Small intestine (tissue), 7 donors: ENCODE results near the gene SEC16A. TPM values are rescaled to one million over a fixed set of nuclear protein-coding genes. Genes with fewer than 3 reads are reported as not detected.

Experiments
- DNase-seq, 2 donors: peaks; one replicate each; pipeline versions ENCODE4 v3.0.0 to v3.0.0-alpha.2; 2013
- FAIRE-seq: peaks from 2 replicates; lab custom pipeline; 2012; peaks lifted over from hg19 to GRCh38; lab: Jason Lieb, UNC
- H3K27ac ChIP-seq, 3 donors: one replicate each; pipeline ENCODE4 v1.5.1; 2013; ENCODE audit warnings: low read length in 2 of 3, mild to moderate bottlenecking in 2 of 3, control low read depth in 1 of 3, inconsistent platforms in 1 of 3, low read depth in 1 of 3, moderate library complexity in 1 of 3
- H3K27me3 ChIP-seq, 3 donors: one replicate each; pipeline ENCODE4 v1.6.1; 2013; ENCODE audit warnings: low read length in 3 of 3, inconsistent platforms in 1 of 3; ENCODE audit not compliant: control insufficient read depth in 3 of 3, insufficient read depth in 3 of 3
- H3K36me3 ChIP-seq, 3 donors: one replicate each; pipeline ENCODE4 v1.6.1; 2013; ENCODE audit warnings: low read length in 3 of 3, inconsistent platforms in 1 of 3, low read depth in 1 of 3, mild to moderate bottlenecking in 1 of 3, moderate library complexity in 1 of 3; ENCODE audit not compliant: control insufficient read depth in 3 of 3, insufficient read depth in 2 of 3
- H3K4me1 ChIP-seq, 3 donors: one replicate each; pipeline ENCODE4 v1.6.1; 2013; ENCODE audit warnings: low read length in 2 of 3, inconsistent platforms in 1 of 3, low read depth in 1 of 3, mild to moderate bottlenecking in 1 of 3, moderate library complexity in 1 of 3; ENCODE audit not compliant: control insufficient read depth in 3 of 3, insufficient read depth in 2 of 3
- H3K4me3 ChIP-seq, 3 donors: one replicate each; pipeline ENCODE4 v1.5.1; 2013; ENCODE audit warnings: low read length in 3 of 3, control low read depth in 1 of 3, inconsistent platforms in 1 of 3, low read depth in 1 of 3, mild to moderate bottlenecking in 1 of 3, moderate library complexity in 1 of 3
- H3K9me3 ChIP-seq, 2 donors: one replicate each; pipeline ENCODE4 v1.6.1; 2013; ENCODE audit warnings: low read depth in 1 of 2, low read length in 1 of 2; ENCODE audit not compliant: control insufficient read depth in 2 of 2, insufficient read depth in 1 of 2
- WGBS, 3 donors: extraction: QIAGEN DNeasy Blood & Tissue Kit; methylation state at CpG; one replicate each; pipeline ENCODE4 v1.1.7; 2013; 5-methylcytosine and 5-hydroxymethylcytosine counted together
- polyA plus RNA-seq, 4 donors: library from polyadenylated mRNA; stranded (reverse) in 3 of 4; unstranded in 1 of 4; fragments of 200-250 nt in 3 of 4; fragments of 120-200 nt in 1 of 4; gene quantifications; one replicate each; pipeline versions ENCODE4 v1.2.1 to v1.2.3, GENCODE V29; 2013
- donor health status: healthy with polysubstance abuse.
- donor health status: control.
- donor health status: control.
- donor health status: Bipolar disorder and iron deficiency.
- donor health status: healthy.

SEC16A gene
- polyA plus RNA-seq, 4 donors, result 37.4 to 54.8 (median 39.7) TPM

- FAIRE-seq (no peak), DNase-seq (no peak)
- H3K4me1 ChIP-seq, result no peaks in the 10 kb centered on the region
- H3K9me3 ChIP-seq, result peaks cover 0 to 3% of the 10 kb centered on the region in 2 donors
- H3K27ac ChIP-seq, result no peak overlapping the region
- no peak overlapping the region for H3K4me3 ChIP-seq
- WGBS, 3 donors, result 75 to 83% (median 82%) methylated on average over 17 of the region's 17 CpGs
- H3K36me3 ChIP-seq, result peaks cover 18 to 66% (median 26%) of the 10 kb centered on the region in 3 donors
- H3K27me3 ChIP-seq, result peaks cover 0 to 2% (median 0%) of the 10 kb centered on the region in 3 donors
These were observed 12.5 kb upstream of the SEC16A start for GRCh38 chr9:136495238-136495800.

- DNase-seq (no peak), FAIRE-seq (no peak)
- peaks cover 0 to 4% (median 0%) of the 10 kb centered on the region in 3 donors for H3K27me3 ChIP-seq
- peaks cover 17 to 60% (median 22%) of the 10 kb centered on the region in 3 donors for H3K36me3 ChIP-seq
- H3K9me3 ChIP-seq, result peaks cover 0 to 3% of the 10 kb centered on the region in 2 donors
- 87 to 92% (median 89%) methylated on average over 29 of the region's 29 CpGs for WGBS, 3 donors
- no peak overlapping the region for H3K4me3 ChIP-seq
- no peaks in the 10 kb centered on the region for H3K4me1 ChIP-seq
- H3K27ac ChIP-seq, result no peak overlapping the region
These were observed 11.8 kb upstream of the SEC16A start for GRCh38 chr9:136494531-136495215.

GRCh38 chr9:136494012-136494411 lies 11.2 kb upstream of the SEC16A start:
- Histone ChIP-seq H3K27me3 (peaks cover 0 to 8% (median 0%) of the 10 kb centered on the region in 3 donors), H3K9me3 (peaks cover 0 to 3% of the 10 kb centered on the region in 2 donors), H3K36me3 (peaks cover 14 to 53% (median 16%) of the 10 kb centered on the region in 3 donors), H3K4me1 (no peaks in the 10 kb centered on the region), H3K27ac (no peak overlapping the region), H3K4me3 (no peak overlapping the region)
- no peak for DNase-seq
- 66 to 76% (median 72%) methylated on average over 9 of the region's 9 CpGs for WGBS, 3 donors
- FAIRE-seq, result no peak

GRCh38 chr9:136493567-136493971 lies 10.7 kb upstream of the SEC16A start:
- DNase-seq (no peak), FAIRE-seq (no peak)
- H3K4me1 ChIP-seq, result no peaks in the 10 kb centered on the region
- peaks cover 0 to 8% (median 0%) of the 10 kb centered on the region in 3 donors for H3K27me3 ChIP-seq
- no peak overlapping the region for H3K27ac ChIP-seq
- whole genome bisulfite sequencing, 3 donors, result 72 to 84% (median 74%) methylated on average over 8 of the region's 8 CpGs
- H3K4me3 ChIP-seq, result no peak overlapping the region
- H3K36me3 ChIP-seq, result peaks cover 11 to 49% (median 13%) of the 10 kb centered on the region in 3 donors
- H3K9me3 ChIP-seq, result peaks cover 0 to 3% of the 10 kb centered on the region in 2 donors

GRCh38 chr9:136492978-136493522 lies 10.2 kb upstream of the SEC16A start:
- DNase-seq (no peak), FAIRE-seq (no peak)
- Histone ChIP-seq H3K4me1 (no peaks in the 10 kb centered on the region), H3K27ac (no peak overlapping the region), H3K9me3 (peaks cover 0 to 3% of the 10 kb centered on the region in 2 donors), H3K36me3 (peaks cover 11 to 44% (median 13%) of the 10 kb centered on the region in 3 donors), H3K4me3 (no peak overlapping the region), H3K27me3 (peaks cover 0 to 14% (median 0%) of the 10 kb centered on the region in 3 donors)
- 71 to 84% (median 78%) methylated on average over 26 of the region's 26 CpGs for WGBS, 3 donors

- WGBS, 3 donors, result 40 to 82% (median 69%) methylated on average over 17 of the region's 17 CpGs
- no peak overlapping the region for H3K27ac ChIP-seq
- FAIRE-seq, result no peak
These were observed 6.9 kb upstream of the SEC16A start for GRCh38 chr9:136489731-136490130.

GRCh38 chr9:136488247-136489214 lies 5.7 kb upstream of the SEC16A start:
- peaks cover 0 to 7% (median 0%) of the 10 kb centered on the region in 3 donors for H3K36me3 ChIP-seq
- peaks cover 0 to 25% (median 0%) of the 10 kb centered on the region in 3 donors for H3K27me3 ChIP-seq
- DNase-seq (peak; percentile 69 to 78), FAIRE-seq (no peak)
- H3K27ac ChIP-seq, result no peak overlapping the region
- peaks cover 0 to 3% of the 10 kb centered on the region in 2 donors for H3K9me3 ChIP-seq
- H3K4me1 ChIP-seq, result peaks cover 0 to 9% (median 4%) of the 10 kb centered on the region in 3 donors
- H3K4me3 ChIP-seq, result no peak overlapping the region
- WGBS, 3 donors, result 20 to 30% (median 22%) methylated on average over 22 of the region's 22 CpGs

More at GRCh38 chr9:136489731-136490130, 6.9 kb upstream of the SEC16A start:
- peaks cover 0 to 25% (median 0%) of the 10 kb centered on the region in 3 donors for H3K27me3 ChIP-seq
- peaks cover 0 to 2% (median 0%) of the 10 kb centered on the region in 3 donors for H3K4me1 ChIP-seq
- H3K4me3 ChIP-seq, result no peak overlapping the region
- peaks cover 0 to 17% (median 0%) of the 10 kb centered on the region in 3 donors for H3K36me3 ChIP-seq
- peaks cover 0 to 3% of the 10 kb centered on the region in 2 donors for H3K9me3 ChIP-seq
- DNase-seq, result peak in 1 of 2 donors; percentile 12
